ENCODE data around the gene NID1.
"Not testable (repeated sequence)": the region's sequence is repeated elsewhere in the genome, so short reads cannot be mapped to it uniquely, and the experiment has no call there.

The NID1 gene

GRCh38 chr1:236096660-236097482, 32.0 kb upstream of the NID1 start:
- DNase-seq (ENCODE audit: low spot score) = peak; percentile 44

- DNase-seq (ENCODE audit: low spot score) = no peak
Measured at GRCh38 chr1:236095705-236096520, 31.0 kb upstream of the NID1 start.

GRCh38 chr1:236092899-236093298, 28.0 kb upstream of the NID1 start:
- no peak for DNase-seq (ENCODE audit: low spot score)

- DNase-seq (ENCODE audit: low spot score) = no peak
Measured at GRCh38 chr1:236091933-236092318, 27.0 kb upstream of the NID1 start.

GRCh38 chr1:236090741-236091147, 25.9 kb upstream of the NID1 start:
- DNase-seq (ENCODE audit: low spot score) = no peak

- DNase-seq (ENCODE audit: low spot score) = no peak
Measured at GRCh38 chr1:236089046-236089773, 24.3 kb upstream of the NID1 start.

- no peak for DNase-seq (ENCODE audit: low spot score)
Measured at GRCh38 chr1:236086537-236086936, 21.6 kb upstream of the NID1 start.

GRCh38 chr1:236085545-236086159, 20.8 kb upstream of the NID1 start:
- DNase-seq (ENCODE audit: low spot score) = no peak

- no peak for DNase-seq (ENCODE audit: low spot score)
Measured at GRCh38 chr1:236084386-236084730, 19.5 kb upstream of the NID1 start.

- DNase-seq (ENCODE audit: low spot score) = no peak
Measured at GRCh38 chr1:236083650-236084385, 18.9 kb upstream of the NID1 start.

GRCh38 chr1:236082526-236082925, 17.6 kb upstream of the NID1 start:
- DNase-seq (ENCODE audit: low spot score) = no peak

- no peak for DNase-seq (ENCODE audit: low spot score)
Measured at GRCh38 chr1:236081546-236082227, 16.8 kb upstream of the NID1 start.

- DNase-seq (ENCODE audit: low spot score) = no peak
Measured at GRCh38 chr1:236079703-236080102, 14.8 kb upstream of the NID1 start.

- no peak for DNase-seq (ENCODE audit: low spot score)
Measured at GRCh38 chr1:236078993-236079392, 14.1 kb upstream of the NID1 start.

- DNase-seq (ENCODE audit: low spot score) = not testable (repeated sequence)
Measured at GRCh38 chr1:236078077-236078476, 13.2 kb upstream of the NID1 start.

GRCh38 chr1:236075848-236076247, 11.0 kb upstream of the NID1 start:
- DNase-seq (ENCODE audit: low spot score) = no peak

- no peak for DNase-seq (ENCODE audit: low spot score)
Measured at GRCh38 chr1:236073307-236073897, 8.5 kb upstream of the NID1 start.

- DNase-seq (ENCODE audit: low spot score) = no peak
Measured at GRCh38 chr1:236072001-236072400, 7.1 kb upstream of the NID1 start.

- DNase-seq (ENCODE audit: low spot score) = no peak
Measured at GRCh38 chr1:236070753-236071152, 5.9 kb upstream of the NID1 start.

GRCh38 chr1:236069796-236070195, 4.9 kb upstream of the NID1 start:
- no peak for DNase-seq (ENCODE audit: low spot score)

Data from LoVo (cell line).